Measurements from ENCODE around the gene ARHGAP5. TPM values are rescaled to one million over a fixed set of nuclear protein-coding genes. Genes with fewer than 3 reads are reported as not detected.

ARHGAP5 gene
- total and polyA plus RNA-seq, 12 donors: 20.7 to 301 (median 221) TPM

DNA sequence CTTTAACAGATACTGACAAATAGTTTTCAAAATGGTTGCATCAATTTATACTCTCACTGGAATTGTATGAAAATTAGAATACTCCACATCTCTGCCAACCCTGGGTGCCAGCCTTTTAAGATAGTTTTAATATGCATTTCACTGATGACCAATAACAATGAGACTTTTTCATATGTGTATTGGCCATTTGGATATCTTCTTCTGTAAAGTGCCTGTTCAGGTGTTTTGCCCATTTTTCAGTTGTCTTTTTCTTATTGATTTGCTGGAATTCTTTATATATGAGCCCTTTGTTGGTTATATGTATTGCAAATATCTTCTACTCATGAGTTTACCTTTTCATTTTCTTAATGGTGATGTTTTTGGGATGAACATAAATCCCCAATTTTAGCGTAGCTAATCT is 108.0 kb downstream of the ARHGAP5 start:
- Histone ChIP-seq H3K27me3 (no peaks in the 10 kb centered on the region), H3K4me1 (peaks cover 0 to 7% (median 0%) of the 10 kb centered on the region in 9 donors), H3K4me3 (no peak overlapping the region), H3K9me3 (peaks cover 0 to 23% (median 9%) of the 10 kb centered on the region in 11 donors), H3K27ac (no peak overlapping the region), H3K36me3 (no peaks in the 10 kb centered on the region)
- no peak for TF ChIP-seq CTCF (IDR thresholded peaks at IDR 0.05)
- intact Hi-C loops (cut with DNase I): no loop called here
- ATAC-seq: no peak
- DNase-seq: no peak
- WGBS, 2 donors: 97% methylated on average over 1 of the region's 1 CpG

- H3K36me3 ChIP-seq: no peaks in the 10 kb centered on the region
- H3K4me3 ChIP-seq: no peak overlapping the region
- TF ChIP-seq CTCF (IDR thresholded peaks at IDR 0.05): no peak
- peaks cover 0 to 9% (median 3%) of the 10 kb centered on the region in 9 donors for H3K4me1 ChIP-seq
- no peak overlapping the region for H3K27ac ChIP-seq
- peaks cover 0 to 20% (median 9%) of the 10 kb centered on the region in 11 donors for H3K9me3 ChIP-seq
- no peak for ATAC-seq
- DNase-seq: no peak
- H3K27me3 ChIP-seq: no peaks in the 10 kb centered on the region
- intact Hi-C loops (cut with DNase I): no loop called here
Observed at GRCh38 chr14:32186248-32186647, 109.1 kb downstream of the ARHGAP5 start.

DNA sequence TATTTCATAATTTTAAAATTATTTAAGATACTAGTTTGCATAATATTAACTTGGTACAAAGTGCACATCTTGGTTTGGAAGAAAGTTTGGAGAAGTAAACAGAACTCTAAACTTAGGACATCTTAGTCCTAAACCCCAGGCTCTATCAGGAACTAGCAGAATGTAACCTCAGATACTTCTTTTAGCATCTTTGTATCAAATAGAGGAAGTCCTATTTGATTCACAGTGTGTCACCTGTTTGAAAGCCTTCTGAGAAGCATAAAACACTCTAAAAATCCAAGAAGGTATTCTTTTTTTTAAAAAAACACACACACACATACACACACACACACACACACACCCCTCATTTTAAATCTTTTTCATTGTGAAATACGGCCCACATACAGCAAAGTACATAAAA is 112.7 kb downstream of the ARHGAP5 start:
- H3K4me3 ChIP-seq: no peak overlapping the region
- H3K36me3 ChIP-seq: no peaks in the 10 kb centered on the region
- H3K27me3 ChIP-seq: no peaks in the 10 kb centered on the region
- ATAC-seq (no peak), DNase-seq (no peak)
- WGBS, 2 donors: 88% methylated on average over 1 of the region's 1 CpG
- H3K27ac ChIP-seq: no peak overlapping the region
- H3K9me3 ChIP-seq: peaks cover 0 to 13% (median 6%) of the 10 kb centered on the region in 11 donors
- peaks cover 0 to 7% (median 0%) of the 10 kb centered on the region in 9 donors for H3K4me1 ChIP-seq
- intact Hi-C loops (cut with DNase I): no loop called here
- no peak for TF ChIP-seq CTCF (IDR thresholded peaks at IDR 0.05)

DNA sequence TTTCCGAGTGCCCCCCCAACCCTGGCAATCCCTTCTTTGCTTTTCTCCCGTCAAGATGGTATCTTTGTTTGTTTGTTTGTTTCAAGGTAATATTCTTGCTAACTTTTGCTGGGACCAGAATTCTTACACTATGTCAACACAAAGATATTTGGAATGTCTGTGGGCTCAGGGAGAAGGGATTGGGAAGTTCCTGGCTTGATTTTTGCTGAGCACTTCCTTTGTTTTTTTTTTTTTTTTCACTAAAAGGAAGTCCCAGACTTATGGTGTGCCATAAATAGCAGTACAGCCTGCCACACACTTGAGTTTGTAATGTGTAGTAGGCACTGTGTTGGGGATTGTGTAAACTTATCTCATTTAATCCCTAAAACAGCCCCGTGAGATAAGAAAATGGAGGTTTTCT is 113.6 kb downstream of the ARHGAP5 start:
- H3K27ac ChIP-seq: no peak overlapping the region
- peaks cover 0 to 4% (median 0%) of the 10 kb centered on the region in 11 donors for H3K9me3 ChIP-seq
- DNase-seq (no peak), ATAC-seq (peak in 4 of 8 donors; percentile 42 to 69 (median 55))
- no peak for TF ChIP-seq CTCF (IDR thresholded peaks at IDR 0.05)
- 53 to 75% methylated on average over 3 of the region's 3 CpGs for WGBS, 2 donors
- no peaks in the 10 kb centered on the region for H3K27me3 ChIP-seq
- H3K4me1 ChIP-seq: peaks cover 0 to 7% (median 0%) of the 10 kb centered on the region in 9 donors
- intact Hi-C loops (cut with DNase I): no loop called here
- no peak overlapping the region for H3K4me3 ChIP-seq
- no peaks in the 10 kb centered on the region for H3K36me3 ChIP-seq
